GM18909 (cell line): Measurements from ENCODE around the gene MMP20.
"Not testable (repeated sequence)": the region's sequence is repeated elsewhere in the genome, so short reads cannot be mapped to it uniquely, and the experiment has no call there.

Experiments used
- ATAC-seq: cut with Tn5 transposase; IDR thresholded peaks from one replicate; pipeline ENCODE4 v1.9.1; 2021; ENCODE audit warnings: mild to moderate bottlenecking; ENCODE audit not compliant: unreplicated experiment, poor library complexity

The MMP20 gene

GRCh38 chr11:102625177-102625576, at the start of gene MMP20:
TSS of gene MMP20 (minus strand) at chr11:102625332. CDS start at chr11:102625319, 13 bp downstream.
- ATAC-seq, result no peak

DNA sequence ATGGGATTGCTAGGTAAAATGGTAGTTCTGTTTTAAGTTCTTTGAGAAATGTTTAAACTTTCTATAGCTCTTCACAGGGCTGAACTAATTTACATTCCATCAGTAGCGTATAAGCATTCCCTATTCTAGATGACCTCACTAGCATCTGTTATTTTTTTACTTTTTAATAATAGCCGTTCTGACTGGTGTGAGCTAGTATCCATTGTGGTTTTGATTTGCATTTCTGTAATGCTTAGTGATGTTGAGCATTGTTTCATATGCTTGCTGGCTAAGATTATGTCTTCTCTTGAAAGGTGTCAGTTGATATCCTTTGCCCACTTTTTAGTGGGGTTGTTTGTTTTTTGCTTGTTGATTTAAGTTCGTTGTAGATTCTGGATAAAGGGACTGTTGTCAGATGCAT, 44.5 kb upstream of the MMP20 start:
- peak; percentile 57 for ATAC-seq

- peak; percentile 57 for ATAC-seq
These were observed 41.3 kb upstream of the MMP20 start for GRCh38 chr11:102666331-102666957.

- ATAC-seq, result no peak
These were observed 39.0 kb upstream of the MMP20 start for GRCh38 chr11:102664001-102664752.

- no peak for ATAC-seq
These were observed 37.5 kb upstream of the MMP20 start for GRCh38 chr11:102662607-102663006.

GRCh38 chr11:102661040-102661439, 35.9 kb upstream of the MMP20 start:
- no peak for ATAC-seq

DNA sequence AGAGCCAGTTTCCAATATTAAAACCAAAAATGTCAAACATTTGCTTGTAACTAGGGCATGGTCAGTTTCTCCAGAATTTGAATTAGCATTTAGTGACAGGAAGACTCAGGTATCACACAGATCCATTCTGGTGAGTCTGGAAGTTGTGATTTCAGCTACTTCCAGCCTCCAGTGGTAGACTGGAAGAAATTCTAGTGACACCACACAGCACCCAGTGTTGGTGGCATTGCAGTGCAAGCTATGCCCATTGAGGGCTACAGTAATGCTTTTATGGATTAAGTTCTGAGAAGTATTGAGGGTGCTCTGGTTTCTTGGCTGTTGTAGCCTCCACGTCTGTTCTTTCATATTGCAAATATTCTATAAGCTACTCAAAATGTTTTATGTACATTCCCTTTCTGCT, 31.4 kb upstream of the MMP20 start:
- no peak for ATAC-seq

- ATAC-seq, result no peak
These were observed 30.4 kb upstream of the MMP20 start for GRCh38 chr11:102655547-102655946.

GRCh38 chr11:102654761-102655160, 29.6 kb upstream of the MMP20 start:
- ATAC-seq, result no peak

DNA sequence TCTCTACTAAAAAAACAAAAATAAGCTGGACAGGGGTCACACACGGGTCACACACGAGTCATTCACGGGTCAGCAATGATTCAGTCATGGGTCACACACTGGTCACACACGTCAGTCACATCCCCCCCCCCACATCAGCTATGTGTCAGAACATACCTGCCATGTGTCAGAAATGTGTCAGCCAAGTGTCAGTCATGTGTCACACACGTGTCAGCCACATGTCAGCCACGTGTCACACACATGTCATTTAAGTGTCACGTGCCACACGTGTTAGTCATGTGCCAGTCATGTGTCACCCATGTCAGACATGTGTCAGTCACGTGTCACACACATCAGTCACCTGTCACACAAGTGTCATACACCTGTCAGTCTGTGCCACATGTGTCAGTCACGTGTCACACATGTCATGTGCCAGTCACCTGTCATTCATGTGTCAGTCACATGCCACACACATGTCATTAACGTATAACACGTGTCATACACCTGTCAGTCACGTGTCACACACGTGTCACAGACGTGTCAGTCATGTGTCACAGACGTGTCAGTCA, 28.7 kb upstream of the MMP20 start:
- no peak for ATAC-seq

GRCh38 chr11:102647430-102647829, 22.3 kb upstream of the MMP20 start:
- ATAC-seq, result no peak

DNA sequence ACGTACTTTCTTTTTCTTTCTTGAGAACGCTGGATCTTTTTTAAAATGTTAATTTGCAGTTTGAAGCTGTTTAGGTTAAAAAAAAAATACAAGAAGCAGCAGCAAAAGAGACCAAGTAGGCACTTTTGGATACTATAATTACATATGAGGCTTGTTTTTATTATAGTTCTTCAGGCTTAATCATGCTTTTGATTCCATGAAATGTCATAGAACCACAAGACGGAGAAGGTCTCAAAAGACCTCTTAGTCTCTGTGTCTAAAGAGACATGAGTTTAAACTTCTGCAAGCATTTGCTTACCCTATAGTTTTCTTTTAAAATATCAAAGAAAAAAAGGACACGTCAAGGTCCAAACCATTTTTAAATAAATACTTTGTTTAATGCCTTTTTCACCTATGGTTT, 18.8 kb upstream of the MMP20 start:
- ATAC-seq, result no peak

DNA sequence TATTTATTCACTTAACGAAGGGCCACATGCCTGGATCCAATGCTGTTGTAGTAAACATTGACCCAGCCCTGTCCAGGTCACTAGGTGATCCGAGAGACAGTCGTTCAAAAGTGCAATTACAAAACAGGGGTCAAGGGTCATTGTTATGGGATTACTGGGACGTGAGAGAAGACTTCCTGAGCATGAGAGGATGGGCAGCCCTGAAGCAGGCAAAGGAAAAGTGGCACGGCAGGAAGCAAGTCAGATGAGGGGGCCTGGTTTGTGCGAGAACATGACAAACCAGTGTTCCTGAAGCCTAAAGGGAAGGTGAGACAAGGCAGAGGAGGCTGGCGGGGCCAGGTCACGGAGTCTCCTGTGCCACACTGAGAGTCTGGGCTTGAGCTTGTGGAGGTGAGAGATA, 15.8 kb upstream of the MMP20 start:
- ATAC-seq, result no peak

GRCh38 chr11:102639656-102640055, 14.5 kb upstream of the MMP20 start:
- no peak for ATAC-seq

DNA sequence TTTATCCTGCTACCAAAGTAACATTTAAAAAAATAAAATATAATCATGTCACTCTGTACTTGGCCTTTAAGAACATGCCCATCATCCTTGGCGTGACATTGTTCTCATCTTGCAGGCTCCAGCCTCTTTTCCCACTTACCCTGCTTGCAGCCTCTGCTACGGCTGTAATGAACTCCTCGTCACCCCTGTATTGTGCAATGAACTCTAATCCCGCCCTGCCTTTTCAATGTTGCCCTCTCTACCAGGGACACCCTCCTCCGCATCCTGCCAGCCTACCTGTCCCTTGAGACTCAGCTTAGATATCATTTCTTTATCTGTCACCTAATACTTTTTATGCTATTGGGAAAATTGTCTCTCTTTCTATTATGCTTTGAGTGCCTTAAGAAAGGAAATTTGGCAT, 12.6 kb upstream of the MMP20 start:
- no peak for ATAC-seq

- ATAC-seq, result no peak
These were observed 8.4 kb upstream of the MMP20 start for GRCh38 chr11:102633385-102634026.

- ATAC-seq, result no peak
These were observed 6.9 kb upstream of the MMP20 start for GRCh38 chr11:102632026-102632425.

- ATAC-seq, result no peak
These were observed 5.7 kb upstream of the MMP20 start for GRCh38 chr11:102630598-102631448.

- not testable (repeated sequence) for ATAC-seq
These were observed 4.8 kb upstream of the MMP20 start for GRCh38 chr11:102629908-102630307.

DNA sequence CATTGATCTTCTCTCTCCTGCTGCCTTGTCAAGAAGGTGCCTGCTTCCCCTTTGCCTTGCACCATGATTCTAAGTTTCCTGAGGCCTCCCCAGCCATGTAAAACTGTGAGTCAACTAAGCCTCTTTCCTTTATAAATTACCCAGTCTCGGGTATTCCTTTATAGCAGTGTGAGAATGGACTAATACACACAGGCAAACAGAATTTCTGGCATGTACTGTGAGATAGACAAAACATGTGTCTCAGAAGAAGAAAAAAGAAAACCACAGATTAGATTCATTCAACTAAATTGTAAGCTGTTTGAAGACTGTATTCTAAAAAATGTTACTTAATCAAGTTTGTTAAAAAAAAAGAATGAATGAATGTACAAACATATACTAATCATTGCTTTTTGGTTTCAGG, 1.5 kb upstream of the MMP20 start:
- no peak for ATAC-seq
